Kidney (tissue), 14 donors: Measurements from ENCODE around the gene SBF2. TPM values are rescaled to one million over a fixed set of nuclear protein-coding genes. Genes with fewer than 3 reads are reported as not detected.
A peak's percentile ranks its signal among the peaks of the same experiment; 100 is the strongest.

Source experiments
- DNase-seq, 5 donors: peaks; one replicate each; pipeline ENCODE4 v3.0.0-alpha.2; 2013 to 2020
- FAIRE-seq: peaks from 2 replicates; lab custom pipeline; 2012; peaks lifted over from hg19 to GRCh38; lab: Jason Lieb, UNC
- H3K27ac ChIP-seq, 2 donors: one replicate each; pipeline ENCODE4 v1.7.0; 2013; ENCODE audit warnings: low read depth in 2 of 2, low read length in 2 of 2, inconsistent platforms in 1 of 2
- H3K27me3 ChIP-seq: one replicate; pipeline ENCODE4 v1.7.1; 2013; ENCODE audit warnings: low read length, inconsistent platforms; ENCODE audit not compliant: control insufficient read depth, insufficient read depth
- H3K36me3 ChIP-seq, 3 donors: one replicate each; pipeline versions ENCODE4 v1.7.0 to v1.7.1; 2013; ENCODE audit warnings: low read length in 3 of 3, control low read depth in 1 of 3, inconsistent platforms in 1 of 3; ENCODE audit not compliant: insufficient read depth in 3 of 3, control insufficient read depth in 2 of 3
- H3K4me1 ChIP-seq, 3 donors: one replicate each; pipeline versions ENCODE4 v1.7.0 to v1.7.1; 2013; ENCODE audit warnings: low read length in 3 of 3, inconsistent platforms in 1 of 3, low read depth in 1 of 3; ENCODE audit not compliant: control insufficient read depth in 2 of 3, insufficient read depth in 2 of 3
- H3K4me3 ChIP-seq, 3 donors: one replicate each; pipeline versions ENCODE4 v1.7.0 to v1.8.1; 2013; ENCODE audit warnings: low read length in 3 of 3, control low read depth in 1 of 3, inconsistent platforms in 1 of 3
- H3K9ac ChIP-seq, 3 donors: one replicate each; pipeline versions ENCODE4 v1.7.0 to v1.7.1; 2013; ENCODE audit warnings: low read length in 3 of 3, control low read depth in 1 of 3, inconsistent platforms in 1 of 3
- H3K9me3 ChIP-seq, 3 donors: one replicate each; pipeline versions ENCODE4 v1.7.0 to v1.7.1; 2013; ENCODE audit warnings: low read length in 3 of 3, control low read depth in 1 of 3, inconsistent platforms in 1 of 3; ENCODE audit not compliant: control insufficient read depth in 2 of 3, insufficient read depth in 1 of 3
- CTCF ChIP-seq: IDR thresholded peaks from 3 replicates; pipeline ENCODE4 v1.5.1; 2012; ENCODE audit warnings: mild to moderate bottlenecking, moderate library complexity, borderline replicate concordance; ENCODE audit not compliant: insufficient read depth; ENCODE audit errors: extremely low read depth
- intact Hi-C: fragments of 100-400 bp; cut with DNase I; formaldehyde crosslinking; loops from one replicate; pipeline ENCODE4 v1.11.1; 2022
- polyA plus RNA-seq: library from polyadenylated mRNA; stranded (reverse); fragments of 350-450 nt; fragmentation: Illumina TruSeq; extraction: RNeasy Lipid Tissue Mini Kit (QIAGEN cat#74804); gene quantifications from one replicate; pipeline ENCODE4 v1.2.3, GENCODE V29; 2014; ENCODE audit warnings: low read depth, low replicate concordance; ENCODE audit not compliant: insufficient read depth
- total RNA-seq: library from RNA; stranded (reverse); fragmentation: NEBNext Ultra II Directional; extraction: Animal tissue kit (Norgen Biotek cat#: 25700); gene quantifications from one replicate; pipeline ENCODE4 v1.2.1, GENCODE V29; 2021
- donor health status: control.
- donor health status: control.
- donor health status: control.
- donor health status: control.
- donor health status: control.
- donor health status: DM: yes; HTN: yes; CAD: no.
- donor health status: Normal renal cell carcinoma (clear cell type).

Gene SBF2
- total and polyA plus RNA-seq, 2 donors from 2014 or later: 13.1 to 55.4 TPM

- Histone ChIP-seq H3K36me3 (peaks cover 0 to 3% (median 0%) of the 10 kb centered on the region in 3 donors), H3K9ac (no peak overlapping the region), H3K9me3 (no peaks in the 10 kb centered on the region), H3K4me3 (no peak overlapping the region), H3K4me1 (no peaks in the 10 kb centered on the region), H3K27me3 (no peaks in the 10 kb centered on the region), H3K27ac (no peak overlapping the region)
- DNase-seq: peak in 2 of 5 donors; percentile 65 to 78
- FAIRE-seq: peak; percentile 65
- intact Hi-C loops: no loop called here
- TF ChIP-seq CTCF: peak; percentile 63
These were observed 321.0 kb downstream of the SBF2 start for GRCh38 chr11:9972989-9973388.

GRCh38 chr11:9971894-9972293 is 322.1 kb downstream of the SBF2 start:
- no peak for FAIRE-seq
- intact Hi-C loops: no loop called here
- Histone ChIP-seq H3K9ac (no peak overlapping the region), H3K27ac (no peak overlapping the region), H3K4me1 (no peaks in the 10 kb centered on the region), H3K27me3 (no peaks in the 10 kb centered on the region), H3K9me3 (no peaks in the 10 kb centered on the region), H3K4me3 (no peak overlapping the region), H3K36me3 (peaks cover 0 to 3% (median 0%) of the 10 kb centered on the region in 3 donors)
- TF ChIP-seq CTCF: no peak
- no peak for DNase-seq

GRCh38 chr11:9969068-9969467 is 325.0 kb downstream of the SBF2 start:
- no peak for TF ChIP-seq CTCF
- H3K4me1 ChIP-seq: no peaks in the 10 kb centered on the region
- no peaks in the 10 kb centered on the region for H3K9me3 ChIP-seq
- intact Hi-C loops: no loop called here
- DNase-seq (no peak), FAIRE-seq (no peak)
- no peaks in the 10 kb centered on the region for H3K27me3 ChIP-seq
- no peak overlapping the region for H3K27ac ChIP-seq
- peaks cover 0 to under 1% (median 0%) of the 10 kb centered on the region in 3 donors for H3K36me3 ChIP-seq
- H3K4me3 ChIP-seq: no peak overlapping the region
- no peak overlapping the region for H3K9ac ChIP-seq

GRCh38 chr11:9962722-9963121 is 331.3 kb downstream of the SBF2 start:
- Histone ChIP-seq H3K27me3 (no peaks in the 10 kb centered on the region), H3K36me3 (peaks cover 0 to 10% (median 9%) of the 10 kb centered on the region in 3 donors), H3K27ac (no peak overlapping the region), H3K4me3 (no peak overlapping the region), H3K9ac (no peak overlapping the region), H3K4me1 (no peaks in the 10 kb centered on the region), H3K9me3 (no peaks in the 10 kb centered on the region)
- DNase-seq (no peak), FAIRE-seq (no peak)
- intact Hi-C loops: no loop called here
- TF ChIP-seq CTCF: no peak
